ENCODE measurements around the gene DTNB.

DNA sequence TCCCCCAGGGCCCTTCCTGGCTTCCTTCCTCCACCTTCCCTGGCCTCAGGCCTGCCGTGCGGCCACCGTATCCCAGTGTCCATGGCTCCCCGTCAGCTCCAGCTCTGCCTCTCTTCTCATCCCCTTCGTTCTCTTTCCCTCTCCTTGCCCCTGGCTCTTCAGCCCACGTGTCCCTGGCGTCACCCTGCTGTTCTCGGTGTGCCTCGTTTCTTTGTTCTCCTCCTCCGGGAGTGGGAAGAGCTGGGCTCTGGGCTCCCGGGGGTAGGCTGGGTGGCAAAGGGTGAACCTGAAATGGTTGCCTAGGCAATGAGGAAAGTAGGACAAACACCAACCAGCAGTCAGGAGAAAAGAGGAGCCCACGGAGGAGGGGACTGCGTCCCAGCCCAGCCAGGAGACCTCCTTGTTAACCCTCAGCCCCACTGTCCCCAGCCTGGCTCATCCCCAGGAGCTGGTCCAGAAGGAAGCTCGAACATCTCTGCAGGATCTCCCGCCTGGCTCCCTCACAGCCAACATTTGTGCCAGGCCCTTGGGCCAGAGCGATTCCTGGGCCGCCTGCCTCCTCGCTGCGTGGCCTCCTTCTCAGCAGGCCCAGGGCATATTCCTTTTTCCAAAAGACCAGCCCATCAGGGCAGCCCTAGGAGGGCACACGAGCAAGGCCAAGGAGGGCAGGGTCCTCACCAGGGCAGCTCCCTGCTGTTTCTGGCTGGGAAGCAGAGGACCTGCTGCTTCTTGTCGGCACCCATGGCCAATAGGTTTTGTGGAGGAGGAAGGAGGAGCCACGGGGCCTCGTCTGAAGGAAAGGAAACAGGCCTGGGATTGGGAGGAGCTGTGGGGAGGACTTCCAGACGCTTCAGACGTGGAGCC lies 300.7 kb downstream of the DTNB start:
- TF ChIP-seq, protein P1, sequence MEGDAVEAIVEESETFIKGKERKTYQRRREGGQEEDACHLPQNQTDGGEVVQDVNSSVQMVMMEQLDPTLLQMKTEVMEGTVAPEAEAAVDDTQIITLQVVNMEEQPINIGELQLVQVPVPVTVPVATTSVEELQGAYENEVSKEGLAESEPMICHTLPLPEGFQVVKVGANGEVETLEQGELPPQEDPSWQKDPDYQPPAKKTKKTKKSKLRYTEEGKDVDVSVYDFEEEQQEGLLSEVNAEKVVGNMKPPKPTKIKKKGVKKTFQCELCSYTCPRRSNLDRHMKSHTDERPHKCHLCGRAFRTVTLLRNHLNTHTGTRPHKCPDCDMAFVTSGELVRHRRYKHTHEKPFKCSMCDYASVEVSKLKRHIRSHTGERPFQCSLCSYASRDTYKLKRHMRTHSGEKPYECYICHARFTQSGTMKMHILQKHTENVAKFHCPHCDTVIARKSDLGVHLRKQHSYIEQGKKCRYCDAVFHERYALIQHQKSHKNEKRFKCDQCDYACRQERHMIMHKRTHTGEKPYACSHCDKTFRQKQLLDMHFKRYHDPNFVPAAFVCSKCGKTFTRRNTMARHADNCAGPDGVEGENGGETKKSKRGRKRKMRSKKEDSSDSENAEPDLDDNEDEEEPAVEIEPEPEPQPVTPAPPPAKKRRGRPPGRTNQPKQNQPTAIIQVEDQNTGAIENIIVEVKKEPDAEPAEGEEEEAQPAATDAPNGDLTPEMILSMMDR (conservative IDR thresholded peaks at IDR 0.05), result no peak
- TF ChIP-seq ZFX (IDR thresholded peaks at IDR 0.05), result no peak

All from C4-2B (cell line).